Peyer's patch (tissue), 4 donors: ENCODE measurements around the gene XRCC2.

Experiments used
- CTCF ChIP-seq, 6 experiments: fragments of 450-650 bp in 4 of 6; fragments of 200-600 bp in 2 of 6; sonication (generic) in 1 of 6; IDR thresholded peaks; one replicate each; pipeline ENCODE4 v1.5.1; 2017 to 2019; ENCODE audit warnings: antibody characterized with exemption in 6 of 6, mild to moderate bottlenecking in 3 of 6, moderate library complexity in 1 of 6
- POLR2A ChIP-seq, 2 donors: fragments of 450-650 bp; IDR thresholded peaks; one replicate each; pipeline ENCODE4 v1.5.1; 2017; ENCODE audit warnings: antibody characterized with exemption in 2 of 2, mild to moderate bottlenecking in 2 of 2, moderate library complexity in 2 of 2

- no peak for TF ChIP-seq CTCF (IDR thresholded peaks at IDR 0.05)
- TF ChIP-seq POLR2A (IDR thresholded peaks at IDR 0.05): no peak
These were observed 68.9 kb downstream of the XRCC2 start for GRCh38 chr7:152607007-152607406.
